Measurements from ENCODE around the gene BEND5.

GRCh38 chr1:48681476-48682305, 95.0 kb downstream of the BEND5 start:
- TF ChIP-seq GATA3 (IDR thresholded peaks at IDR 0.05; ENCODE audit: low read depth, low read length) (no peak), GATA2 (IDR thresholded peaks at IDR 0.05; ENCODE audit: low read depth, low read length) (no peak)
